ENCODE data around the gene LRRC1. TPM values are rescaled to one million over a fixed set of nuclear protein-coding genes. Genes with fewer than 3 reads are reported as not detected.

LRRC1 gene
- total RNA-seq, 1 experiment from 2014 or later = 10.3 TPM

DNA sequence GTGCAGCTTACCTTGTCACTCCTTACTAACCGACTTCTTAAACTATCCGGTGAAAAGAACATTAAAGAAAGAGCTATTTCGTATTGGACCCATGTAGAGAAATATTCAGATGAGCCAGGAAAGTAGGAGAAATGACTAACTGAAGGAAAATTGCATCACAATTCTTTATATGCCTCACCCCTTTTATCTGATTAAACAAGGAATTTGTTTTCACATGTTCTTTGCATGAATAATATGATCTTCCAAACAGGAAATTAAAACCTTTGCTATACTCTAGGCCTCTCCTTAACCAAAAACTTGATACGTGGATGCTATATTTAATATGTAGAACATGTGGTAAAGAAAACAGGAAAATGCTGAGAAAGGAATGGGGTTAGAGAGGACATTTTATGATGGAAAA, 41.9 kb upstream of the LRRC1 start:
- no peak overlapping the region for H2BK5ac ChIP-seq (ENCODE audit: insufficient read length, low read length)
- no peak overlapping the region for H3K4me3 Mint-ChIP-seq
- H4K20me1 ChIP-seq (ENCODE audit: control insufficient read depth, insufficient read depth, insufficient read length) = no peaks in the 10 kb centered on the region
- no peak overlapping the region for H2BK15ac ChIP-seq (ENCODE audit: low read depth, low read length)
- no peak overlapping the region for H3K56ac ChIP-seq (ENCODE audit: insufficient read length, low read depth, low read length)
- H3K18ac ChIP-seq (ENCODE audit: insufficient read length, low read depth, low read length) = no peak overlapping the region
- no peak for TF ChIP-seq CTCF (conservative IDR thresholded peaks at IDR 0.05)
- H3K79me1 ChIP-seq (ENCODE audit: insufficient read depth, low read depth, low read length, poor library complexity, severe bottlenecking) = no peaks in the 10 kb centered on the region
- H4K91ac ChIP-seq (ENCODE audit: insufficient read length, low read depth, low read length) = no peak overlapping the region
- no peak overlapping the region for H2BK20ac ChIP-seq (ENCODE audit: low read depth, low read length, poor library complexity, severe bottlenecking)
- no peak overlapping the region for H3K23ac ChIP-seq (ENCODE audit: insufficient read length, low read depth, low read length)
- no peaks in the 10 kb centered on the region for H3K9me3 ChIP-seq (ENCODE audit: control insufficient read depth, low read depth, low read length)
- H3K14ac ChIP-seq (ENCODE audit: insufficient read depth, low read length) = no peak overlapping the region
- no peak overlapping the region for H3K9ac ChIP-seq (ENCODE audit: extremely low read depth, insufficient read length, low read length)
- no peaks in the 10 kb centered on the region for H3K27me3 ChIP-seq (ENCODE audit: insufficient read depth, low read length)
- no peaks in the 10 kb centered on the region for H3K9me3 Mint-ChIP-seq
- H3K4me1 ChIP-seq (ENCODE audit: insufficient read depth, low read length) = no peaks in the 10 kb centered on the region
- no peak overlapping the region for H4K5ac ChIP-seq (ENCODE audit: insufficient read length, low read depth, low read length)
- no peak overlapping the region for H3K27ac ChIP-seq (ENCODE audit: insufficient read length, low read depth, low read length)
- H2AK5ac ChIP-seq (ENCODE audit: insufficient read length, low read length) = no peak overlapping the region
- H3K27ac Mint-ChIP-seq = peak overlapping the region in 1 of 3 experiments; percentile 20; a peak in 1 of 7 replicates
- H3K36me3 Mint-ChIP-seq (ENCODE audit: insufficient read depth in 1 of 3, low read depth in 3 of 3) = no peaks in the 10 kb centered on the region
- H2AFZ ChIP-seq (ENCODE audit: low read length) = no peak overlapping the region
- H2BK120ac ChIP-seq (ENCODE audit: low read depth, low read length, poor library complexity, severe bottlenecking) = no peak overlapping the region
- H3K4ac ChIP-seq (ENCODE audit: low read depth, low read length) = no peak overlapping the region
- H3K79me2 ChIP-seq (ENCODE audit: insufficient read depth, low read length) = no peaks in the 10 kb centered on the region
- no peak overlapping the region for H3T11ph ChIP-seq (ENCODE audit: low read length)
- H3K27me3 Mint-ChIP-seq (ENCODE audit: low read depth) = no peaks in the 10 kb centered on the region
- H3K4me1 Mint-ChIP-seq = peaks cover 2 to 3% of the 10 kb centered on the region in 2 experiments; a peak in 3 of 4 replicates
- WGBS (ENCODE audit: extremely low coverage, insufficient read length, low lambda C conversion rate) = no CpG with 5 or more reads among the region's 4 CpGs
- no peak for DNase-seq
- no peak overlapping the region for H3K4me2 ChIP-seq (ENCODE audit: insufficient read depth, insufficient read length, low read length)
- H3K23me2 ChIP-seq (ENCODE audit: insufficient read length, low read depth, low read length, poor library complexity, severe bottlenecking) = no peaks in the 10 kb centered on the region
- H4K8ac ChIP-seq (replicated peaks; ENCODE audit: insufficient read length, low read depth, low read length) = no peak overlapping the region
- no peak overlapping the region for H2BK12ac ChIP-seq (ENCODE audit: insufficient read length, low read depth, low read length)

Measured in H9 (cell line).